ENCODE data around the gene ZYG11A.
A peak's percentile ranks its signal among the peaks of the same experiment; 100 is the strongest.

The ZYG11A gene

DNA sequence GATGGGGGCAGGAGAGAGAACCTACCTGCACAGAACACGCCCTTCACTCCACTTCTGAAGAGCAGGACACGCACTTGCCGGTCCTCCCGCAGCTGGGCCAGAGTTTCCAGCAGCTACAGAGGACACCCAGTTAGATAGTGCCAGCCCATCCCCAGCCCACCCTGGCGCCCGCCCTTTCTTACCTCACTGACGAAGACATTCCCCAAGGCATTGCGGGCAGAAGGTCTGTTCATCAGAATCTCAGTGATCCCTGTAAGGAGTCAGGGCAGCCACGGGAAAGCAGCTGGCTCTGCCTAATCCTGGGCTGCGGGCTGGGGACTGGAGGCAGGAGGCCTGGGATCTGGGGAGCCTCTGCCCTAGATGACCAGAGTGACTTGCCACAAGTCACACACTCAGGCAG is 69.0 kb downstream of the ZYG11A start:
- TF ChIP-seq CTCF (IDR thresholded peaks at IDR 0.05; ENCODE audit: extremely low read depth, insufficient read depth, missing control alignments): no peak
- in situ Hi-C loops (cut with MboI; ENCODE audit: low pct_unique_long_range_greater_than_20kb, low sequenced_read_pairs, unreplicated experiment): loop anchor here (10.0 kb wide), 1 partner anchor 273 kb away; no protein-coding TSS in a partner anchor
- no peak for DNase-seq (ENCODE audit: low spot score)

- no peak for DNase-seq (ENCODE audit: low spot score)
- TF ChIP-seq CTCF (IDR thresholded peaks at IDR 0.05; ENCODE audit: extremely low read depth, insufficient read depth, missing control alignments): no peak
- in situ Hi-C loops (cut with MboI; ENCODE audit: low pct_unique_long_range_greater_than_20kb, low sequenced_read_pairs, unreplicated experiment): loop anchor here (10.0 kb wide), 1 partner anchor 272 kb away; no protein-coding TSS in a partner anchor
These were observed 70.5 kb downstream of the ZYG11A start for GRCh38 chr1:52913014-52913413.

- in situ Hi-C loops (cut with MboI; ENCODE audit: low pct_unique_long_range_greater_than_20kb, low sequenced_read_pairs, unreplicated experiment): loop anchor here (10.0 kb wide), 1 partner anchor 271 kb away; no protein-coding TSS in a partner anchor
- peak; percentile 13 for TF ChIP-seq CTCF (IDR thresholded peaks at IDR 0.05; ENCODE audit: extremely low read depth, insufficient read depth, missing control alignments)
- no peak for DNase-seq (ENCODE audit: low spot score)
These were observed 71.0 kb downstream of the ZYG11A start for GRCh38 chr1:52913537-52913936.

- no peak for DNase-seq (ENCODE audit: low spot score)
- in situ Hi-C loops (cut with MboI; ENCODE audit: low pct_unique_long_range_greater_than_20kb, low sequenced_read_pairs, unreplicated experiment): loop anchor here (10.0 kb wide), 1 partner anchor 270 kb away; no protein-coding TSS in a partner anchor
- TF ChIP-seq CTCF (IDR thresholded peaks at IDR 0.05; ENCODE audit: extremely low read depth, insufficient read depth, missing control alignments): no peak
These were observed 71.9 kb downstream of the ZYG11A start for GRCh38 chr1:52914463-52914862.

GRCh38 chr1:52915211-52915854 is 72.8 kb downstream of the ZYG11A start:
- TF ChIP-seq CTCF (IDR thresholded peaks at IDR 0.05; ENCODE audit: extremely low read depth, insufficient read depth, missing control alignments): no peak
- in situ Hi-C loops (cut with MboI; ENCODE audit: low pct_unique_long_range_greater_than_20kb, low sequenced_read_pairs, unreplicated experiment): loop anchor here (10.0 kb wide), 1 partner anchor 269 kb away; no protein-coding TSS in a partner anchor
- no peak for DNase-seq (ENCODE audit: low spot score)

- in situ Hi-C loops (cut with MboI; ENCODE audit: low pct_unique_long_range_greater_than_20kb, low sequenced_read_pairs, unreplicated experiment): loop anchor here (10.0 kb wide), 1 partner anchor 269 kb away; no protein-coding TSS in a partner anchor
- no peak for TF ChIP-seq CTCF (IDR thresholded peaks at IDR 0.05; ENCODE audit: extremely low read depth, insufficient read depth, missing control alignments)
These were observed 73.3 kb downstream of the ZYG11A start for GRCh38 chr1:52915855-52916220.

More at GRCh38 chr1:52915855-52916220, 73.3 kb downstream of the ZYG11A start:
- DNase-seq (ENCODE audit: low spot score): no peak

Data from GM13977 (cell line).